Stimulated activated CD4-positive, alpha-beta T cell treated with anti-CD3 and anti-CD28 coated beads, Interleukin-12 subunit alpha, Interleukin-12 subunit beta, amount 100 ng/mL, for 4 hours (primary cell): Measurements from ENCODE around the gene GSTM1.

Source experiments
- DNase-seq: peaks from one replicate; pipeline ENCODE4 v3.0.0-alpha.2; 2020

GSTM1 gene

GRCh38 chr1:109732390-109732881 is 44.8 kb downstream of the GSTM1 start:
- no peak for DNase-seq

GRCh38 chr1:109733236-109733870 is 45.7 kb downstream of the GSTM1 start:
- DNase-seq, result no peak

GRCh38 chr1:109739738-109740614 is 52.4 kb downstream of the GSTM1 start:
- DNase-seq, result peak; percentile 81

GRCh38 chr1:109740615-109741373 is 53.2 kb downstream of the GSTM1 start, which contains the start of gene GSTM3:
Gene GSTM3 (minus strand): TSS chr1:109741038. CDS start chr1:109740287, 751 bp downstream.
- DNase-seq, result no peak
